Heart left ventricle (tissue), 16 donors: ENCODE measurements around the gene NXF1. TPM values are rescaled to one million over a fixed set of nuclear protein-coding genes. Genes with fewer than 3 reads are reported as not detected.
"Not testable (repeated sequence)": the region's sequence is repeated elsewhere in the genome, so short reads cannot be mapped to it uniquely, and the experiment has no call there.

Source experiments
- ATAC-seq, 4 donors: fragments of 200-7000 bp; cut with Tn5 transposase; one replicate each; pipeline ENCODE4 v1.9.1; 2020 to 2022; ENCODE audit warnings: moderate library complexity in 4 of 4, mild to moderate bottlenecking in 3 of 4, moderate number of reproducible peaks in 1 of 4
- DNase-seq, 5 donors: peaks; one replicate each; pipeline ENCODE4 v3.0.0-alpha.2; 2020
- H3K27ac ChIP-seq, 12 donors: fragments of 200-600 bp; sonication (generic) in 4 of 12; one replicate each; pipeline versions ENCODE4 v1.5.0 to v1.8.0; 2016 to 2022; ENCODE audit warnings: mild to moderate bottlenecking in 2 of 12
- H3K27me3 ChIP-seq, 9 donors: fragments of 200-600 bp; sonication (generic) in 2 of 9; one replicate each; pipeline versions ENCODE4 v1.5.1 to v1.8.0; 2016 to 2022; ENCODE audit warnings: mild to moderate bottlenecking in 3 of 9
- H3K36me3 ChIP-seq, 9 donors: fragments of 200-600 bp; sonication (generic) in 2 of 9; one replicate each; pipeline versions ENCODE4 v1.5.0 to v1.8.0; 2018 to 2022; ENCODE audit warnings: mild to moderate bottlenecking in 2 of 9
- H3K4me1 ChIP-seq, 12 donors: fragments of 200-600 bp; sonication (generic) in 4 of 12; one replicate each; pipeline versions ENCODE4 v1.5.0 to v1.8.0; 2016 to 2022; ENCODE audit warnings: mild to moderate bottlenecking in 3 of 12
- H3K4me3 ChIP-seq, 12 donors: fragments of 200-600 bp; sonication (generic) in 4 of 12; one replicate each; pipeline versions ENCODE4 v1.5.0 to v1.8.0; 2017 to 2022; ENCODE audit warnings: mild to moderate bottlenecking in 9 of 12, moderate library complexity in 4 of 12
- H3K9me3 ChIP-seq, 12 donors: fragments of 200-600 bp; sonication (generic) in 4 of 12; one replicate each; pipeline versions ENCODE4 v1.5.0 to v1.8.0; 2016 to 2022; ENCODE audit warnings: mild to moderate bottlenecking in 1 of 12
- CTCF ChIP-seq, 12 donors: fragments of 200-600 bp; sonication (generic) in 4 of 12; IDR thresholded peaks; one replicate each; pipeline versions ENCODE4 v1.5.0 to v1.8.0; 2018 to 2022; ENCODE audit warnings: antibody characterized with exemption in 12 of 12, mild to moderate bottlenecking in 5 of 12
- POLR2A ChIP-seq, 2 donors: fragments of 450-650 bp; IDR thresholded peaks; one replicate each; pipeline ENCODE4 v1.6.1; 2017; ENCODE audit warnings: antibody characterized with exemption in 2 of 2, mild to moderate bottlenecking in 2 of 2, moderate library complexity in 2 of 2
- WGBS, 4 donors: extraction: QIAGEN DNeasy Blood & Tissue Kit in 2 of 4; methylation state at CpG; one replicate each; pipeline versions ENCODE4 v1.1.5 to v1.1.7; 2013 to 2018; 5-methylcytosine and 5-hydroxymethylcytosine counted together
- intact Hi-C, 10 donors: fragments of 100-400 bp; cut with DNase I; formaldehyde crosslinking; loops; one replicate each; pipeline versions ENCODE4 v1.11.1 to v1.14.2; 2022
- polyA plus RNA-seq, 2 donors: library from polyadenylated mRNA; stranded (reverse); fragments of 200-250 nt; gene quantifications; one replicate each; pipeline ENCODE4 v1.2.3, GENCODE V29; 2013
- total RNA-seq, 9 donors: library from RNA; depleted of rRNA in 2 of 9; stranded (reverse); fragments of >200 nt in 2 of 9; fragmentation: NEBNext Ultra II Directional in 3 of 9; extraction: Animal tissue kit (Norgen Biotek cat#: 25700) in 3 of 9; gene quantifications; one replicate each; pipeline versions ENCODE4 v1.1.0 to v1.2.4, GENCODE V29; 2016 to 2023
- donor health status: ischemic (EF 13 %, LVEDD 7.1; RV severe dilation, severe dysfunction).
- donor health status: healthy with polysubstance abuse.
- donor health status: DM: no; HTN: yes; CAD: no.
- donor health status: DM: no; HTN: no; CAD: no.
- donor health status: ischemic (EF 25% LVEDD 6.9; RV normal size, moderate dysfunction).
- donor health status: ischemic (EF 25% LVEDD 5.7; RV mildly dilated, moderate dysfunction).
- donor health status: healthy.
- donor health status: DM: yes; HTN: yes; CAD: no.
- donor health status: ischemic (EF 35%, LVEDD 5.7; RV mildly dilated, moderate dysfunction).
- donor health status: nonischemic (EF 11% LVEDD 7.7; RV severe dilation, severe dysfunction).
- donor health status: DM: yes; HTN: yes; CAD: no.
- donor health status: PGD.
- donor health status: ischemic (EF 29% LVEDD 5.4; RV normal size, mild dysfunction).
- donor health status: nonischemic (EF 23%, LVEDD 6.1; RV moderate dilation, normal function).

NXF1 gene
- total and polyA plus RNA-seq, 11 donors = 28.5 to 63.4 (median 36.4) TPM

- Histone ChIP-seq H3K27ac (peak overlapping the region; percentile 82 to 99 (median 96)), H3K9me3 (no peaks in the 10 kb centered on the region), H3K4me1 (peaks cover 5 to 33% (median 17%) of the 10 kb centered on the region in 12 donors), H3K4me3 (peak overlapping the region in 11 of 12 donors; percentile 27 to 98 (median 66)), H3K27me3 (no peaks in the 10 kb centered on the region), H3K36me3 (peaks cover 0 to 8% (median 0%) of the 10 kb centered on the region in 9 donors)
- TF ChIP-seq POLR2A (IDR thresholded peaks at IDR 0.05) (no peak), CTCF (IDR thresholded peaks at IDR 0.05) (no peak)
- 6 to 12% (median 8%) methylated on average over 24 to 30 of the region's 30 CpGs for WGBS, 4 donors
- intact Hi-C loops = loop anchor here in 2 of 10 donors (1.0 to 10.0 kb wide), 4 partner anchors 37 to 117 kb away; partner anchors contain the start of genes HNRNPUL2 (in 2 of the 2), TTC9C (in 2 of the 2), NXF1 (in 1 of the 2) and TMEM223 (in 1 of the 2)
- peak in 1 of 4 donors; percentile 4 for ATAC-seq
- DNase-seq = peak; percentile 34 to 85 (median 45)
Measured at GRCh38 chr11:62842171-62842741, 37.0 kb upstream of the NXF1 start.

DNA sequence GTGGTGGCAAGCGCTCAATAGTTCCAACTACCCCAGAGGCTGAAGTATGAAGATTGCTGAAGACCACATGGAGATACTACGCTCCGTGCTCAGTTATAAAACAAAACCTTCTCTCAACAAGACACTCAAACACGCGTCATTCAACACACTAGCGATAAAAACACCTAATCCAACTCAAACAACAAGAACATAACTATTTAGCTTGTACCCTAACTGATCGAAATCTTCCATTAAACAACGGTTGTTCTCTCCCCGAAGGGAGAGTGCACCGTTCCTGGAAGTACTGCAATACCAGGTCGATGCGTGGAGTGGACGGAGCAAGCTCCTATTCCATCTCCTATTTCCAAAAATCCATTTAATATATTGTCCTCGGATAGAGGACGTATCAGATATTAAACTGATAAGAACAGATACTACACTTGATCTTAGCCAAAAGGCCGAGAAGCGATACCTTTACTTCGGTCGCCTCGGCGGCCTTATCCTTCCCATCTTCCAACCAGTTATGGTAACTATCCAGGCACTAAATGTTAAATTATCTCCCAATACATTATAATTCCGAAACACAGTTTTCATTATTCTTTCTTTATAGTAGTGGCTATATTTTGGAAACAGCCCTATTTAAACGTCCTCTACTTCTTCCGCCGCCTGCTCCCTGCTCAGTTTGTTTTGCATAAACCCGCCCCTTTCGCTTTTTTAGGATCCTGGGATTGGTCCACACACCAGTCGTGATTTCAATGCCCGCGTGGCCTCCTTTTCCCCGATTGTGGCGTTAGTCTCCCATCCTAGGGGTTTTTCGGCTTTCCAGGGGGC, 36.3 kb upstream of the NXF1 start:
- peak; percentile 75 to 93 (median 88) for DNase-seq
- TF ChIP-seq CTCF (IDR thresholded peaks at IDR 0.05) (peak in 1 of 12 donors; percentile 2), POLR2A (IDR thresholded peaks at IDR 0.05) (peak; percentile 50 to 96)

DNA sequence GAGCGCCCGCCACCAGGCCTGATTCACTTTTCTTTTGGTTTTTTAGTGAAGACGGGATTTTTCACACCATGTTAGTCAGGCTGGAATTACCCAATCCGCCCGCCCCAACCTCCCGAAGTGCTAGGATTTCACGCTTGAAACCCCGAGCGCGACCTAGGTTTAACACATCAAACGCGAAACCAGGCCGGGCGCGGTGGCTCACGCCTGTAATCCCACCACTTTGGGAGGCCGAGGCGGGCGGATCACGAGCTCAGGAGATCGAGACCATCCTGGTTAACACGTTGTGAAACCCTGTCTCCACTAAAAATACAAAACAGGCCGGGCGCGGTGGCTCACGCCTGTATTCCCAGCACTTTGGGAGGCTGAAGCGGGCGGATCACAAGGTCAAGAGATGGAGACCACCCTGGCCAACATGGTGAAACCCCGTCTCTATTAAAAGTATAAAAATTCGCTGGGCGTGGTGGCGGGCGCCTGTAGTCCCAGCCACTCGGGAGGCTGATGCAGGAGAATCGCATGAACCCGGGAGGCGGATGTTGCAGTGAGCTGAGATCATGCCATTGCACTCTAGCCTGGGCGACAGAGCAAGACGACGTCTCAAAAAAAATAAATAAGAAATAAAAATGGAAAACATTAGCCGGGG, 35.6 kb upstream of the NXF1 start:
- intact Hi-C loops = loop anchor here in 3 of 10 donors (2.0 to 10.0 kb wide), 5 partner anchors 40 to 116 kb away; partner anchors contain the start of genes HNRNPUL2 (in 2 of the 3), SLC3A2 (in 2 of the 3), TTC9C (in 2 of the 3) and TMEM179B (in 1 of the 3)
- H3K4me3 ChIP-seq = peak overlapping the region; percentile 66 to 98 (median 84)

More for the DNA sequence above, 36.3 kb upstream of the NXF1 start:
- H3K36me3 ChIP-seq = peaks cover 0 to 15% (median 5%) of the 10 kb centered on the region in 9 donors
- H3K4me3 ChIP-seq = peak overlapping the region in 11 of 12 donors; percentile 38 to 98 (median 86)
- intact Hi-C loops = loop anchor here in 3 of 10 donors (1.0 to 10.0 kb wide), 6 partner anchors 36 to 117 kb away; partner anchors contain the start of genes HNRNPUL2 (in 2 of the 3), SLC3A2 (in 2 of the 3), TTC9C (in 2 of the 3) and NXF1 (in 1 of the 3)
- H3K27ac ChIP-seq = peak overlapping the region; percentile 82 to 99 (median 96)
- H3K27me3 ChIP-seq = no peaks in the 10 kb centered on the region
- H3K9me3 ChIP-seq = no peaks in the 10 kb centered on the region
- peaks cover 5 to 33% (median 17%) of the 10 kb centered on the region in 12 donors for H3K4me1 ChIP-seq
- 0% methylated on average over 33 of the region's 33 CpGs for WGBS, 4 donors
- ATAC-seq = peak; percentile 73 to 86 (median 77)

More for the DNA sequence above, 35.6 kb upstream of the NXF1 start:
- not testable (repeated sequence) for H3K9me3 ChIP-seq, H3K27me3 ChIP-seq
- Histone ChIP-seq H3K4me1 (peaks cover 5 to 33% (median 17%) of the 10 kb centered on the region in 12 donors), H3K27ac (peak overlapping the region; percentile 82 to 99 (median 96)), H3K36me3 (peaks cover 0 to 22% (median 11%) of the 10 kb centered on the region in 9 donors)
- 1 to 2% (median 1%) methylated on average over 41 of the region's 41 CpGs for WGBS, 4 donors
- peak; percentile 51 to 74 (median 72) for DNase-seq
- ATAC-seq = peak in 3 of 4 donors; percentile 6 to 30 (median 12)
